ENCODE data around the gene TACO1. TPM values are rescaled to one million over a fixed set of nuclear protein-coding genes. Genes with fewer than 3 reads are reported as not detected.

TACO1 gene
- total and polyA plus RNA-seq, 2 of the 8 experiments (the other 6 are each of a cell fraction or from before 2014, with no cell fraction given): 19.1 to 23.6 TPM

GRCh38 chr17:63621229-63621683, 20.6 kb downstream of the TACO1 start:
- H2BK12ac ChIP-seq (ENCODE audit: low read depth, low read length): no peak overlapping the region
- peak overlapping the region; percentile 93 for H2BK5ac ChIP-seq (ENCODE audit: low read depth, low read length)
- H3K56ac ChIP-seq (replicated peaks; ENCODE audit: insufficient read length, low read depth, low read length): peak overlapping the region; percentile 9
- peak overlapping the region in 3 of 4 experiments; percentile 59 to 65 (median 62); a peak in 5 of 7 replicates for H3K9ac ChIP-seq (replicated peaks in 1 of 4; ENCODE audit: extremely low read depth in 1 of 4, low read depth in 3 of 4, low read length in 3 of 4)
- 16% methylated on average over 7 of the region's 10 CpGs; no CpG with 5 or more reads in 1 of the 2 experiments for WGBS, 2 experiments (ENCODE audit: extremely low coverage in 1 of 2, insufficient coverage in 1 of 2, insufficient read length in 1 of 2, insufficient replicate concordance in 2 of 2, low coverage in 1 of 2, low lambda C conversion rate in 2 of 2, missing lambda C conversion rate in 1 of 2)
- no peak overlapping the region for H2BK15ac ChIP-seq (ENCODE audit: low read length)
- H4K5ac ChIP-seq (ENCODE audit: insufficient read length, low read depth, low read length): peak overlapping the region; percentile 95
- H3K27me3 ChIP-seq (replicated peaks in 1 of 4; ENCODE audit: control insufficient read depth in 3 of 4, extremely low read depth in 1 of 4, insufficient read depth in 3 of 4, low read length in 3 of 4): no peaks in the 10 kb centered on the region
- H2BK20ac ChIP-seq (ENCODE audit: low read length): no peak overlapping the region
- H3K27ac ChIP-seq (ENCODE audit: low read depth, low read length): peak overlapping the region; percentile 41; the same call in 1 of the 2 replicates
- H3K9me3 ChIP-seq (ENCODE audit: insufficient read depth in 2 of 2, low read depth in 1 of 2, low read length in 1 of 2): no peaks in the 10 kb centered on the region
- peak overlapping the region; percentile 97 for H3K18ac ChIP-seq (ENCODE audit: extremely low read depth, low read length)
- peak overlapping the region; percentile 96 for H4K8ac ChIP-seq (ENCODE audit: extremely low read depth, insufficient read depth, low read length)
- no peak for FAIRE-seq
- DNase-seq (ENCODE audit: low read depth in 1 of 2, low spot score in 2 of 2): no peak
- H3K4me3 ChIP-seq (ENCODE audit: extremely low read depth in 1 of 4, insufficient read depth in 2 of 4, low read depth in 3 of 4, low read length in 4 of 4): peak overlapping the region; percentile 46 to 82 (median 66)
- no peak overlapping the region for H4K91ac ChIP-seq (replicated peaks; ENCODE audit: insufficient read length, low read length)
- ChIA-PET POLR2A (ENCODE audit: partially characterized antibody) (interaction anchor here (0.7 to 1.8 kb wide), 9 partner anchors 9 to 145 kb away, joined by 3 to 9 read pairs (median 4); partner anchors contain the start of gene ACE), CTCF (ENCODE audit: partially characterized antibody) (interaction anchor here (0.6 to 4.1 kb wide), 5 partner anchors 9 to 215 kb away, joined by 3 to 22 read pairs (median 3); no protein-coding TSS in a partner anchor)
- H2AFZ ChIP-seq (ENCODE audit: low read length): no peak overlapping the region
- H3K4ac ChIP-seq (replicated peaks; ENCODE audit: insufficient read length, low read depth, low read length): no peak overlapping the region
- no peak overlapping the region for H3K23ac ChIP-seq (ENCODE audit: insufficient read length)
- no peak overlapping the region for H2AK5ac ChIP-seq (ENCODE audit: low read depth, low read length)
- H3K4me2 ChIP-seq (ENCODE audit: insufficient read depth in 1 of 2, low read depth in 2 of 2, low read length in 2 of 2): peak overlapping the region; percentile 49 to 70; a peak in 3 of 4 replicates
- no peaks in the 10 kb centered on the region for H3K36me3 ChIP-seq (ENCODE audit: control insufficient read depth in 2 of 4, insufficient read depth in 4 of 4, low read length in 3 of 4)
- peaks cover 6% of the 10 kb centered on the region for H3K23me2 ChIP-seq (ENCODE audit: low read depth, low read length)
- peaks cover 5 to 26% of the 10 kb centered on the region in 2 experiments for H3K79me2 ChIP-seq (ENCODE audit: control insufficient read depth in 1 of 2, insufficient read depth in 2 of 2, low read length in 2 of 2)
- peaks cover 3% of the 10 kb centered on the region; the same call in 1 of the 2 replicates for H3K79me1 ChIP-seq (ENCODE audit: low read depth, low read length)
- peaks cover 2 to 5% (median 3%) of the 10 kb centered on the region in 4 experiments; a peak in 3 of 7 replicates for H3K4me1 ChIP-seq (replicated peaks in 1 of 4; ENCODE audit: control insufficient read depth in 3 of 4, insufficient read depth in 4 of 4, low read length in 3 of 4)
- H3K14ac ChIP-seq (ENCODE audit: insufficient read length): no peak overlapping the region
- no peak overlapping the region for H2BK120ac ChIP-seq (replicated peaks; ENCODE audit: low read depth, low read length)
- peaks cover 0 to 8% of the 10 kb centered on the region in 2 experiments for H4K20me1 ChIP-seq (replicated peaks in 1 of 2; ENCODE audit: control insufficient read depth in 1 of 2, insufficient read depth in 2 of 2, low read length in 2 of 2)
- peak; percentile 35; the same call in 1 of the 2 replicates for TF ChIP-seq E2F6 (IDR thresholded peaks at IDR 0.05)
